HG03108 (cell line): ENCODE results near the gene CCDC30.

Source experiments
- ATAC-seq: cut with Tn5 transposase; IDR thresholded peaks from one replicate; pipeline ENCODE4 v1.9.1; 2021; ENCODE audit warnings: moderate library complexity; ENCODE audit not compliant: unreplicated experiment

The CCDC30 gene

GRCh38 chr1:42684139-42684538 is 221.1 kb downstream of the CCDC30 start:
- no peak for ATAC-seq

- no peak for ATAC-seq
Measured at GRCh38 chr1:42686418-42686817, 223.3 kb downstream of the CCDC30 start.

- no peak for ATAC-seq
Measured at GRCh38 chr1:42689912-42690311, 226.8 kb downstream of the CCDC30 start.

- no peak for ATAC-seq
Measured at GRCh38 chr1:42690477-42691156, 227.5 kb downstream of the CCDC30 start.

- no peak for ATAC-seq
Measured at GRCh38 chr1:42691157-42691498, 228.0 kb downstream of the CCDC30 start.

- ATAC-seq = no peak
Measured at GRCh38 chr1:42692461-42692860, 229.4 kb downstream of the CCDC30 start.

- ATAC-seq = no peak
Measured at GRCh38 chr1:42692911-42693310, 229.8 kb downstream of the CCDC30 start.

GRCh38 chr1:42698081-42698813 is 235.2 kb downstream of the CCDC30 start:
- ATAC-seq = no peak

GRCh38 chr1:42700006-42700405 is 236.9 kb downstream of the CCDC30 start:
- no peak for ATAC-seq

- no peak for ATAC-seq
Measured at GRCh38 chr1:42703888-42704464, 240.9 kb downstream of the CCDC30 start.
